ENCODE measurements around the gene RBBP5.

Gene RBBP5

GRCh38 chr1:205108464-205108863 is 13.3 kb downstream of the RBBP5 start:
- no peaks in the 10 kb centered on the region for H3K27me3 ChIP-seq (ENCODE audit: insufficient read depth, poor library complexity, severe bottlenecking)
- DNase-seq (ENCODE audit: low spot score) (no peak), ATAC-seq (ENCODE audit: low read depth) (no peak)
- no peaks in the 10 kb centered on the region for H3K9me3 ChIP-seq (ENCODE audit: severe bottlenecking)
- H3K4me1 ChIP-seq (ENCODE audit: insufficient read depth, poor library complexity, severe bottlenecking), result no peaks in the 10 kb centered on the region
- no peak overlapping the region for H3K4me3 ChIP-seq (ENCODE audit: severe bottlenecking)
- no peak overlapping the region for H3K27ac ChIP-seq (ENCODE audit: poor library complexity, severe bottlenecking)
- peaks cover 65% of the 10 kb centered on the region for H3K36me3 ChIP-seq (ENCODE audit: low read depth)
- TF ChIP-seq, protein P1, sequence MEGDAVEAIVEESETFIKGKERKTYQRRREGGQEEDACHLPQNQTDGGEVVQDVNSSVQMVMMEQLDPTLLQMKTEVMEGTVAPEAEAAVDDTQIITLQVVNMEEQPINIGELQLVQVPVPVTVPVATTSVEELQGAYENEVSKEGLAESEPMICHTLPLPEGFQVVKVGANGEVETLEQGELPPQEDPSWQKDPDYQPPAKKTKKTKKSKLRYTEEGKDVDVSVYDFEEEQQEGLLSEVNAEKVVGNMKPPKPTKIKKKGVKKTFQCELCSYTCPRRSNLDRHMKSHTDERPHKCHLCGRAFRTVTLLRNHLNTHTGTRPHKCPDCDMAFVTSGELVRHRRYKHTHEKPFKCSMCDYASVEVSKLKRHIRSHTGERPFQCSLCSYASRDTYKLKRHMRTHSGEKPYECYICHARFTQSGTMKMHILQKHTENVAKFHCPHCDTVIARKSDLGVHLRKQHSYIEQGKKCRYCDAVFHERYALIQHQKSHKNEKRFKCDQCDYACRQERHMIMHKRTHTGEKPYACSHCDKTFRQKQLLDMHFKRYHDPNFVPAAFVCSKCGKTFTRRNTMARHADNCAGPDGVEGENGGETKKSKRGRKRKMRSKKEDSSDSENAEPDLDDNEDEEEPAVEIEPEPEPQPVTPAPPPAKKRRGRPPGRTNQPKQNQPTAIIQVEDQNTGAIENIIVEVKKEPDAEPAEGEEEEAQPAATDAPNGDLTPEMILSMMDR (IDR thresholded peaks at IDR 0.05; ENCODE audit: poor library complexity, severe bottlenecking), result no peak

DNA sequence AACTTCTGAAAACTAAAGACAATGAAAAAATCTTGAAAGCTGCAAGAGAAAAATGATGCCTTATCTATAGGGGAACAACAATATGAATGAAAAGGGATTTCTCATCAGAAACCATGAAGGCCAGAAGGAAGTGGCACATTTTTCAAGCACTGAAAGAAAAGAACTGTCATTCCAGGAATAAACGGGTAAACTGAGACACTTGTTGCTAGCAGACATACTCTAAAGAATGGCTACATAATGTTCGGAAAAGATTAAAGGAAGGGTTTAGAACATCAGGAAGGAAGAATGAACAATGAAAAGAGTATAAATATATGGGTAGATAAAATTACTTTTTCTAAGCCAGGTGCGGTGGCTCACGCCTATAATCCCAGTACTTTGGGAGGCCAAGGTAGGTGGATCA is 14.5 kb downstream of the RBBP5 start:
- Histone ChIP-seq H3K36me3 (ENCODE audit: low read depth) (peaks cover 64% of the 10 kb centered on the region), H3K27ac (ENCODE audit: poor library complexity, severe bottlenecking) (no peak overlapping the region), H3K9me3 (ENCODE audit: severe bottlenecking) (no peaks in the 10 kb centered on the region), H3K4me1 (ENCODE audit: insufficient read depth, poor library complexity, severe bottlenecking) (no peaks in the 10 kb centered on the region), H3K4me3 (ENCODE audit: severe bottlenecking) (no peak overlapping the region), H3K27me3 (ENCODE audit: insufficient read depth, poor library complexity, severe bottlenecking) (no peaks in the 10 kb centered on the region)
- ATAC-seq (ENCODE audit: low read depth), result no peak
- TF ChIP-seq, protein P1 (IDR thresholded peaks at IDR 0.05; ENCODE audit: poor library complexity, severe bottlenecking), result no peak
- DNase-seq (ENCODE audit: low spot score), result no peak

GRCh38 chr1:205102404-205102803 is 19.4 kb downstream of the RBBP5 start:
- no peaks in the 10 kb centered on the region for H3K9me3 ChIP-seq (ENCODE audit: severe bottlenecking)
- DNase-seq (ENCODE audit: low spot score), result no peak
- no peaks in the 10 kb centered on the region for H3K27me3 ChIP-seq (ENCODE audit: insufficient read depth, poor library complexity, severe bottlenecking)
- no peak overlapping the region for H3K4me3 ChIP-seq (ENCODE audit: severe bottlenecking)
- H3K36me3 ChIP-seq (ENCODE audit: low read depth), result peaks cover 95% of the 10 kb centered on the region
- H3K4me1 ChIP-seq (ENCODE audit: insufficient read depth, poor library complexity, severe bottlenecking), result no peaks in the 10 kb centered on the region
- no peak overlapping the region for H3K27ac ChIP-seq (ENCODE audit: poor library complexity, severe bottlenecking)
- TF ChIP-seq, protein P1 (IDR thresholded peaks at IDR 0.05; ENCODE audit: poor library complexity, severe bottlenecking), result no peak
- ATAC-seq (ENCODE audit: low read depth), result no peak

- no peak for ATAC-seq (ENCODE audit: low read depth)
- H3K27ac ChIP-seq (ENCODE audit: poor library complexity, severe bottlenecking), result no peak overlapping the region
- H3K27me3 ChIP-seq (ENCODE audit: insufficient read depth, poor library complexity, severe bottlenecking), result no peaks in the 10 kb centered on the region
- DNase-seq (ENCODE audit: low spot score), result no peak
- H3K4me1 ChIP-seq (ENCODE audit: insufficient read depth, poor library complexity, severe bottlenecking), result no peaks in the 10 kb centered on the region
- H3K9me3 ChIP-seq (ENCODE audit: severe bottlenecking), result no peaks in the 10 kb centered on the region
- peaks cover 95% of the 10 kb centered on the region for H3K36me3 ChIP-seq (ENCODE audit: low read depth)
- no peak overlapping the region for H3K4me3 ChIP-seq (ENCODE audit: severe bottlenecking)
- TF ChIP-seq, protein P1 (IDR thresholded peaks at IDR 0.05; ENCODE audit: poor library complexity, severe bottlenecking), result no peak
Measured at GRCh38 chr1:205098242-205098641, 23.5 kb downstream of the RBBP5 start.

GRCh38 chr1:205095422-205095821 is 26.4 kb downstream of the RBBP5 start:
- no peaks in the 10 kb centered on the region for H3K4me1 ChIP-seq (ENCODE audit: insufficient read depth, poor library complexity, severe bottlenecking)
- DNase-seq (ENCODE audit: low spot score), result no peak
- ATAC-seq (ENCODE audit: low read depth), result no peak
- TF ChIP-seq, protein P1 (IDR thresholded peaks at IDR 0.05; ENCODE audit: poor library complexity, severe bottlenecking), result no peak
- H3K4me3 ChIP-seq (ENCODE audit: severe bottlenecking), result no peak overlapping the region
- no peak overlapping the region for H3K27ac ChIP-seq (ENCODE audit: poor library complexity, severe bottlenecking)
- no peaks in the 10 kb centered on the region for H3K9me3 ChIP-seq (ENCODE audit: severe bottlenecking)
- H3K27me3 ChIP-seq (ENCODE audit: insufficient read depth, poor library complexity, severe bottlenecking), result no peaks in the 10 kb centered on the region
- peaks cover 92% of the 10 kb centered on the region for H3K36me3 ChIP-seq (ENCODE audit: low read depth)

Measured in RWPE2 (cell line).